ENCODE measurements around the gene ATF6.

Gene ATF6

DNA sequence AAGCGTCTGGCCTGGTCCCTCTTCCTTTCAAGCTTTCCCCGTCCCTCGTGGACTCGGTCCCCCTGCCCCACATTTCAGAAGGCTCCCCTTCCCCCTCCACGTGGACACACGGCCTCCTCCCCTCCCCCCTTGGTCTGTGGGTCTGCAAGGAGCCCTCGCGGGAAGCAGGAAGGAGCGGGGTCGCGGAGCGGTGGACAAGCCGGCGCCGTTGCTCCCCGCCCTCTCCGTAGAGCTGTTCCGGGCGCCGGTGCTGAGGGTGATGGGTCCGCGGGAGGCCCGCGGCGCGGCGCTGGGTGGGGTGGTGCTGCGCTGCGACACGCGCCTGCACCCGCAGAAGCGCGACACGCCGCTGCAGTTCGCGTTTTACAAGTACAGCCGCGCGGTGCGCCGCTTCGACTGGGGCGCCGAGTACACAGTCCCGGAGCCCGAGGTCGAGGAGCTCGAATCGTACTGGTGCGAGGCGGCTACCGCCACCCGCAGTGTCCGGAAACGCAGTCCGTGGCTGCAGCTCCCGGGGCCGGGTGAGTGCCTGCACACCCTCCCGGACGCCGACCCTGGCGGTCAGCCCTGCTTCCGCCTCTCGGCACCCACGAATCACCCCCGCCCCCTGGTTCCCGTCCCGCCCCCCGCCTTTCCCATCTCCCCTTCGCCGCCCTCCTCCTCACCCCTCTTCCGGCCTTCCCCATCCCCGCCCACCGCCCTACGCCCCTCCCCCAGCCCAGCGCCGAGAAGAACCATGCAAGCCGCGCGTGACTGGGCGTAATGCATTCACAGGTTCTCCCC lies 39.5 kb upstream of the ATF6 start:
- peak; percentile 77 for DNase-seq
- H3K27me3 ChIP-seq (replicated peaks): no peaks in the 10 kb centered on the region

DNA sequence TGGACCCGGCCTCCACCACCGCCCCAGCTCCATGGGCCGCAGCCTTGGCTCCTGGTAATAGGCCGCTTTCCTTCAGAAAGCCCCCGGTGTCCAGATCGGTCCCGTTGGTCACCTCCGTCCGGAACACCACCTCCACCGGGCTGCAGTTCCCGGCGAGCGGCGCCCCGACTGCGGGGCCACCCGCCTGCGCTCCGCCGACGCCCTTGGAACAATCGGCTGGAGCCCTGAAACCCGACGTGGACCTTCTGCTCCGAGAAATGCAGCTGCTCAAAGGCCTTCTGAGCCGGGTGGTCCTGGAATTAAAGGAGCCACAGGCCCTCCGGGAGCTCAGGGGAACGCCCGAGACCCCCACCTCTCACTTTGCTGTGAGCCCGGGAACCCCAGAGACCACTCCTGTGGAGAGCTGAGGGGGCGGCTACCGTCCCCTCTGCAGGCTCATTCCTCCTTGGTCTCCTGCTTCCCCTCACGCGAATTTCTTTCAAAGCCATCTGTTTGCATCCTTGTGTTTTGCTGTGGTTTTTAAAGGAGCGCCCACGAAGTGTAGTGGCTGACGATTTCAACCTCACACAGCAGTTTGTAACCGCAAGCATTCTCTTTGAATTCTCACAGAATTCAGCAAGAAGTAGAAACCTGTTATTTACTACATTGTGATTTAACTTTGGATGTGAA lies 38.7 kb upstream of the ATF6 start:
- Histone ChIP-seq H3K27ac (peak overlapping the region; percentile 94), H3K27me3 (replicated peaks) (no peaks in the 10 kb centered on the region), H3K4me3 (ENCODE audit: low read depth, low read length) (peak overlapping the region; percentile 70), H3K36me3 (replicated peaks) (no peaks in the 10 kb centered on the region)
- in situ Hi-C loops (cut with HindIII; ENCODE audit: low pct_ligation_motif_present, low sequenced_read_pairs): no loop called here
- TF ChIP-seq, protein P1, sequence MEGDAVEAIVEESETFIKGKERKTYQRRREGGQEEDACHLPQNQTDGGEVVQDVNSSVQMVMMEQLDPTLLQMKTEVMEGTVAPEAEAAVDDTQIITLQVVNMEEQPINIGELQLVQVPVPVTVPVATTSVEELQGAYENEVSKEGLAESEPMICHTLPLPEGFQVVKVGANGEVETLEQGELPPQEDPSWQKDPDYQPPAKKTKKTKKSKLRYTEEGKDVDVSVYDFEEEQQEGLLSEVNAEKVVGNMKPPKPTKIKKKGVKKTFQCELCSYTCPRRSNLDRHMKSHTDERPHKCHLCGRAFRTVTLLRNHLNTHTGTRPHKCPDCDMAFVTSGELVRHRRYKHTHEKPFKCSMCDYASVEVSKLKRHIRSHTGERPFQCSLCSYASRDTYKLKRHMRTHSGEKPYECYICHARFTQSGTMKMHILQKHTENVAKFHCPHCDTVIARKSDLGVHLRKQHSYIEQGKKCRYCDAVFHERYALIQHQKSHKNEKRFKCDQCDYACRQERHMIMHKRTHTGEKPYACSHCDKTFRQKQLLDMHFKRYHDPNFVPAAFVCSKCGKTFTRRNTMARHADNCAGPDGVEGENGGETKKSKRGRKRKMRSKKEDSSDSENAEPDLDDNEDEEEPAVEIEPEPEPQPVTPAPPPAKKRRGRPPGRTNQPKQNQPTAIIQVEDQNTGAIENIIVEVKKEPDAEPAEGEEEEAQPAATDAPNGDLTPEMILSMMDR (IDR thresholded peaks at IDR 0.05; ENCODE audit: low read depth, low read length, missing control alignments): no peak
- DNase-seq: peak; percentile 79

More for the DNA sequence above, 39.5 kb upstream of the ATF6 start:
- Histone ChIP-seq H3K4me3 (ENCODE audit: low read depth, low read length) (peak overlapping the region; percentile 70), H3K27ac (peak overlapping the region; percentile 94), H3K36me3 (replicated peaks) (no peaks in the 10 kb centered on the region)
- TF ChIP-seq, protein P1 (IDR thresholded peaks at IDR 0.05; ENCODE audit: low read depth, low read length, missing control alignments): peak; percentile 2
- in situ Hi-C loops (cut with HindIII; ENCODE audit: low pct_ligation_motif_present, low sequenced_read_pairs): no loop called here

DNA sequence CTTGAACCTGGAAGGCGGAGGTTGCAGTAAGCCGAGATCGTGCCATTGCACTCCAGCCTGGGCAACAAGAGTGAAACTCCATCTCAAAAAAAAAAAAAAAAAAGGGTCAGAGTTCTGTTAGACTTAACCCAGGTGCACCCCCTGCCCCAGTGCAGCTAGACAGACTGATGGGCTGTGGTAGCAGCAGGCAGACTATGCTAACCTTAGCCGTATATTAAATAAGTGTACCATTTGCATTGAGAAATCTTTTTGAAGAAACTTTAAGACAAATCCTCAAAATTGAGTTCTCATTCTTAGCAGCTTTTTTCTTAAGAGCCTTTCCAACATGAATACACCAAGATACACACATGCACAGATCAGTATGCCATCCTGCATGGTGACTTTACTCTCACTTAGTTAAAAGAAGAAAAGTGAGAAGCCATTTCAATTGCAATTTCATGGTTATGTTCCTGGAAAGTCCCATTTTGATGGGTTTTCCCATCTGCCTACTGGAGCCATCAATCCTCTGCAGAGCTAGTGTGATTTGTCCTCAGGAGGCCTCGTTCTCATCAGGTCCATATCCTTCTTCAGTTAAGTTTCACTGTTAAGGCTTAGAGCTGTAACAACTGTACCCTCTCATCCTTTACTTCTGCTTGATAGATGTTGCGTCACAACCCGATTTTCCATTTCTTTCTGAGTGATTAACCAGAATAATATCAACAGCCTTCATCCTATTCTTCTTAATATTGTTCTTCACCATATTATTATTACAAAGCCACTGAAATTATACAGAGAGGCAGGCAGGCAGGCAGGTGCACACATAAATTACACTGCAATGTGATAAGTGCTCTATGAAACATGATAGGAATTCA lies 37.5 kb upstream of the ATF6 start:
- DNase-seq: no peak
- in situ Hi-C loops (cut with HindIII; ENCODE audit: low pct_ligation_motif_present, low sequenced_read_pairs): no loop called here
- no peak overlapping the region for H3K4me3 ChIP-seq (ENCODE audit: low read depth, low read length)
- no peak overlapping the region for H3K27ac ChIP-seq
- H3K36me3 ChIP-seq (replicated peaks): no peaks in the 10 kb centered on the region
- TF ChIP-seq, protein P1 (IDR thresholded peaks at IDR 0.05; ENCODE audit: low read depth, low read length, missing control alignments): no peak
- H3K27me3 ChIP-seq (replicated peaks): no peaks in the 10 kb centered on the region

DNA sequence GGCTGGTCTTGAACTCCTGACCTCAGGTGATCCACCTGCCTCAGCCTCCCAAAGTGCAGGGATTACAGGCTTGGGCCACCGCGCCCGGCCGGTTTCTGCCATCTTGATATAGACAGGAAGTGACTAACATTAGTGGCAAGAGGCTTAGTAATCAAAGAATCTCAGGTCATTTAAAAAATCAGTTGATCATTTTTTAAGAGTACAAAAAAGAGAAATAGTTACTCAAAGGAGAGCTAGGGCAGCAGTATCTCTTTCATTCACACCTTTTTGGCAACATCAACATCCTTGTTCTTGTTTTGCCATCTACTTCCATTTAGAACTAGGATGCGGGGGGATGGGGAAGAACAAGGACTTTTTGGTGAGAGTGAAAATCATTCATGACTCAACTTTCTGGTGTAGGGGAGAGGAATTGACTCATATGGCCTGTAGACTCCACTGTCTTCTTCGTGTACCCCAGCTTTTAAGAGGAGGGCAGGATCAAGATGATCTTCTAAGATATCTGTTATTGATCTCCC lies 36.0 kb upstream of the ATF6 start:
- TF ChIP-seq, protein P1 (IDR thresholded peaks at IDR 0.05; ENCODE audit: low read depth, low read length, missing control alignments): no peak
- H3K27ac ChIP-seq: peak overlapping the region; percentile 37
- no peaks in the 10 kb centered on the region for H3K36me3 ChIP-seq (replicated peaks)
- H3K4me3 ChIP-seq (ENCODE audit: low read depth, low read length): no peak overlapping the region
- in situ Hi-C loops (cut with HindIII; ENCODE audit: low pct_ligation_motif_present, low sequenced_read_pairs): no loop called here
- H3K27me3 ChIP-seq (replicated peaks): no peaks in the 10 kb centered on the region
- DNase-seq: peak; percentile 54

DNA sequence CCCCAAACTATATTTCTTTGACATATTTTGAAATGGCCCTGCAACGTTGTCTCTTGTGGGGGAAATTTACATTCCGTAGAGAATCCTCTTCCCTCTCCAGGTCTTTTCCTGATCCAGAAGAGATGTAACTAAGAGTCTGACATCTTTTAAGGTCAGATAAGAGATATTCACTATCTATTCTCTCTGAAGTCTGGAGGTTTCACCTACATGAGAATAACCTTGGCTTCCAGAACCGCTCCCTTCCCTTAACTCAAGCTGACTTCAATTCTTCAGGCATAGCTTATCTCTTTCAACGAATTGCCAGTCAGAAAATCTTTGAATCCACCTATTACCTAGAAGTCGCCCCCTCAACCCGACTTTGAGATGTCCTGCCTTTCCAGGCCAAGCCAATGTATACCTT lies 34.9 kb upstream of the ATF6 start:
- DNase-seq: no peak
- Histone ChIP-seq H3K36me3 (replicated peaks) (no peaks in the 10 kb centered on the region), H3K27me3 (replicated peaks) (no peaks in the 10 kb centered on the region), H3K4me3 (ENCODE audit: low read depth, low read length) (no peak overlapping the region), H3K27ac (no peak overlapping the region)
- in situ Hi-C loops (cut with HindIII; ENCODE audit: low pct_ligation_motif_present, low sequenced_read_pairs): no loop called here
- TF ChIP-seq, protein P1 (IDR thresholded peaks at IDR 0.05; ENCODE audit: low read depth, low read length, missing control alignments): no peak
